Fibroblast of lung (primary cell): ENCODE results near the gene CRAMP1. TPM values are rescaled to one million over a fixed set of nuclear protein-coding genes. Genes with fewer than 3 reads are reported as not detected.

Experiments used
- DNase-seq, 2 donors: peaks; one replicate each; pipeline versions ENCODE4 v3.0.0 to v3.0.0-alpha.2; 2010; ENCODE audit warnings: low read depth in 2 of 2
- H2AFZ ChIP-seq: 2 replicates; pipeline ENCODE4 v1.5.1; 2012; ENCODE audit warnings: low read length, control low read depth, inconsistent platforms
- H3K27ac ChIP-seq: 2 replicates; pipeline ENCODE4 v1.5.1; 2011; ENCODE audit warnings: low read length, control low read depth; ENCODE audit not compliant: insufficient read depth
- H3K27me3 ChIP-seq: 2 replicates; pipeline ENCODE4 v1.5.1; 2011; ENCODE audit warnings: mild to moderate bottlenecking, low read length; ENCODE audit not compliant: control insufficient read depth, insufficient read depth
- H3K36me3 ChIP-seq: 2 replicates; pipeline ENCODE4 v1.5.1; 2011; ENCODE audit warnings: low read length; ENCODE audit not compliant: control insufficient read depth, insufficient read depth
- H3K4me1 ChIP-seq: 2 replicates; pipeline ENCODE4 v1.5.1; 2011; ENCODE audit warnings: low read length; ENCODE audit not compliant: control insufficient read depth, insufficient read depth; ENCODE audit errors: extremely low read depth
- H3K4me2 ChIP-seq: 2 replicates; pipeline ENCODE4 v1.5.1; 2011; ENCODE audit warnings: low read length, control low read depth; ENCODE audit not compliant: insufficient read depth; ENCODE audit errors: extremely low read depth
- H3K4me3 ChIP-seq, 4 experiments: fragments of 200-600 bp in 1 of 4; sonication (generic) in 1 of 4; replicated peaks in 1 of 4; 2 replicates each; pipeline ENCODE4 v1.5.1; 2011 to 2016; ENCODE audit warnings: low read length in 4 of 4, low read depth in 3 of 4, mild to moderate bottlenecking in 3 of 4, control low read depth in 2 of 4, inconsistent platforms in 1 of 4, mixed read lengths in 1 of 4; ENCODE audit not compliant: insufficient read depth in 1 of 4; ENCODE audit errors: control extremely low read depth in 1 of 4
- H3K79me2 ChIP-seq: 2 replicates; pipeline ENCODE4 v1.5.1; 2012; ENCODE audit warnings: mild to moderate bottlenecking, low read length, inconsistent platforms; ENCODE audit not compliant: control insufficient read depth, insufficient read depth
- H3K9ac ChIP-seq: 2 replicates; pipeline ENCODE4 v1.5.1; 2011; ENCODE audit warnings: mild to moderate bottlenecking, low read length, control low read depth; ENCODE audit not compliant: insufficient read depth
- H3K9me3 ChIP-seq: 2 replicates; pipeline ENCODE4 v1.5.1; 2012; ENCODE audit warnings: low read depth, low read length; ENCODE audit not compliant: control insufficient read depth, insufficient read depth
- H4K20me1 ChIP-seq: 2 replicates; pipeline ENCODE4 v1.5.1; 2011; ENCODE audit warnings: low read length; ENCODE audit not compliant: control insufficient read depth, insufficient read depth; ENCODE audit errors: extremely low read depth
- EZH2 ChIP-seq: IDR thresholded peaks from 2 replicates; pipeline ENCODE4 v1.5.1; 2012; ENCODE audit warnings: low read length, control low read depth, mild to moderate bottlenecking; ENCODE audit errors: missing control alignments
- polyA plus RNA-seq, 2 donors: library from polyadenylated mRNA; depleted of rRNA in 1 of 2; stranded (reverse) in 1 of 2; unstranded in 1 of 2; fragments of >200 nt; gene quantifications; 2 replicates each; pipeline ENCODE4 v1.2.1, GENCODE V29; 2011 to 2012; ENCODE audit warnings: missing spikeins in 1 of 2
- total RNA-seq: library from RNA; depleted of rRNA; stranded (reverse); fragments of >200 nt; gene quantifications from 2 replicates; pipeline ENCODE4 v1.2.1, GENCODE V29; 2014
- TF ChIP-seq, protein P1 (sequence below), 2 donors: IDR thresholded peaks in 1 of 2; conservative IDR thresholded peaks in 1 of 2; 1 replicate in 1 of 2; 2 replicates in 1 of 2; pipeline ENCODE4 v1.5.1; 2011 to 2012; ENCODE audit warnings: low read length in 2 of 2, control low read depth in 1 of 2, inconsistent platforms in 1 of 2, low read depth in 1 of 2, mild to moderate bottlenecking in 1 of 2

The CRAMP1 gene
- total and polyA plus RNA-seq, 2 donors (not counting 1 experiment from before 2014, with no cell fraction given): 6.2 to 7.8 TPM

DNA sequence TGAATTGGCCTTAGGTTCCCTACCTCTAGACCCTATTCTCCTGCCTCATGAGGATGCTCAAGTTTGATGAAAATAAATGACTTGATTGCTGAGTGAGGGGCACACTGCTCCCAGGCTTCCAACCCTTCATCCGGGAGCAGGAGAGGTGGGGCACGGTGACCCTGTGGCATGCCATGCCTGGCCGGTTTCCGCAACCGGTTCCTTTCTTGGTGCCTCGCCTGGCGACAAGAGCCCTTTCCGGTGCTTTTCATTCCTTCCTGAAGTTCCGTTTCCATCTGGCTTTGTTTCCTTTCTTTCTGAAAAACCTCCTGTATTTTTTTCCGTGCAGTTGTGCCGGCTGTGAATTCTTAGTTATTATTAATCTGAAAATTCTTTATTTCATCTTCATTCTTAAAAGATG is 27.7 kb downstream of the CRAMP1 start:
- no peaks in the 10 kb centered on the region for H3K4me1 ChIP-seq
- H4K20me1 ChIP-seq: no peaks in the 10 kb centered on the region
- H3K27ac ChIP-seq: no peak overlapping the region
- H3K4me3 ChIP-seq: no peak overlapping the region
- TF ChIP-seq, protein P1, sequence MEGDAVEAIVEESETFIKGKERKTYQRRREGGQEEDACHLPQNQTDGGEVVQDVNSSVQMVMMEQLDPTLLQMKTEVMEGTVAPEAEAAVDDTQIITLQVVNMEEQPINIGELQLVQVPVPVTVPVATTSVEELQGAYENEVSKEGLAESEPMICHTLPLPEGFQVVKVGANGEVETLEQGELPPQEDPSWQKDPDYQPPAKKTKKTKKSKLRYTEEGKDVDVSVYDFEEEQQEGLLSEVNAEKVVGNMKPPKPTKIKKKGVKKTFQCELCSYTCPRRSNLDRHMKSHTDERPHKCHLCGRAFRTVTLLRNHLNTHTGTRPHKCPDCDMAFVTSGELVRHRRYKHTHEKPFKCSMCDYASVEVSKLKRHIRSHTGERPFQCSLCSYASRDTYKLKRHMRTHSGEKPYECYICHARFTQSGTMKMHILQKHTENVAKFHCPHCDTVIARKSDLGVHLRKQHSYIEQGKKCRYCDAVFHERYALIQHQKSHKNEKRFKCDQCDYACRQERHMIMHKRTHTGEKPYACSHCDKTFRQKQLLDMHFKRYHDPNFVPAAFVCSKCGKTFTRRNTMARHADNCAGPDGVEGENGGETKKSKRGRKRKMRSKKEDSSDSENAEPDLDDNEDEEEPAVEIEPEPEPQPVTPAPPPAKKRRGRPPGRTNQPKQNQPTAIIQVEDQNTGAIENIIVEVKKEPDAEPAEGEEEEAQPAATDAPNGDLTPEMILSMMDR (conservative IDR thresholded peaks at IDR 0.05 in 1 of 2, IDR thresholded peaks at IDR 0.05 in 1 of 2; ENCODE audit: low read depth in 1 of 2, low read length in 2 of 2): no peak
- TF ChIP-seq EZH2: no peak
- no peaks in the 10 kb centered on the region for H3K9me3 ChIP-seq
- no peak overlapping the region for H3K4me2 ChIP-seq
- no peak overlapping the region for H2AFZ ChIP-seq
- peaks cover 4% of the 10 kb centered on the region for H3K79me2 ChIP-seq
- H3K9ac ChIP-seq: no peak overlapping the region
- no peaks in the 10 kb centered on the region for H3K27me3 ChIP-seq
- no peak for DNase-seq
- H3K36me3 ChIP-seq: peaks cover 22% of the 10 kb centered on the region

DNA sequence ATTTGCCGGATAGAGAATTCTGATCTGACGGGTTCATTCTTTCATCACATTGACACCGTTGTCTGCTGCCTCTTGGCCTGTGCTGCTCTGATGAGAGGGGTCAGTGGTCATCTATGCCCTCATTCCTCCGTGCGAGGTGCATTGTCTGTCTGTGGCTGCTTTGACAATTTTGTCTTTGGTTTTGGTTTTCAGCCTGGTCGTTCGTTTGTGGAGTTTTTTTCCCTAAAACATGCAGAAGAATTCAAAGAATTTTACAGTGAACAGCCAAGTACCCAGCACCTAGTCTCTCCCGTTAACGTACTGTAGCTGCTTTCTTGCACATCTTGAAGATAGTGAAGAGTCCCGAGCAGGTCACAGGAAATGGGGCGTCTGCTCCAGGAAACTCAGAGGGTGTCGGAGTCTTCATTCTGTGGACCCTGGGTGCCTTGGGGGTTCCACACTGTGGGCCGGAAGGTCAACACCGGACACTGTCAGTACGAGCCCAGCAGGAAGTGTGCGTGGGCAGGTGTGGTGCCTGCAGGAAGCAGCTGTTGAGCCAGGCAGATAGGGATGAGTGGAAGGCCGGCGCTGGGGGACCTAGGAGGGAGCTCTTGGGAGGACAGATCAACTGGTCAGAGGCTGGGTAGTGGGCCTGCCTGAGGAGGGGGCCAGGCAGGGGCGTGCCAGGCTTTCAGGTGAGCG is 28.2 kb downstream of the CRAMP1 start:
- no peak overlapping the region for H2AFZ ChIP-seq
- H3K4me2 ChIP-seq: no peak overlapping the region

DNA sequence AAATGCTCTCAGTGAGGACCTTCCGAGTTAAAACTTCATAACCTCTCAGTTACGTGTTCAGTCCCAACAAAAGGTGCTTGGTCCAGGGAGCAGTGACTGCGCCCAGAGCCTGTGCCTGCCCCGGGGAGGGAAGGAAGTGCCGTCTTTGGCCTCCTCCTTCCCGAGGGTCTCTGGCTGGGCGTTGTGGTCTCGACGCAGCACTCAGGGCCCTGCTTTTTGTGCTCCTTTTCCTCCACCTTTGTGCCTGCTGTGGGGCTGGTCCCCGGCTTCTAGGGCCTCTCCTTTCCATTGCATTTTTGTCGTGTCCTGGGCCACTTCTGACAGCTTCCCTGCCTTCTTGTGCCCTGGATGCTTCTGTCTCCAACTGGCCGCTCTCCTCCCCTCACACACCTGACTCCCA is 29.1 kb downstream of the CRAMP1 start:
- no peak for TF ChIP-seq EZH2
- TF ChIP-seq, protein P1 (conservative IDR thresholded peaks at IDR 0.05 in 1 of 2, IDR thresholded peaks at IDR 0.05 in 1 of 2; ENCODE audit: low read depth in 1 of 2, low read length in 2 of 2): no peak
- no peak overlapping the region for H3K4me2 ChIP-seq
- no peaks in the 10 kb centered on the region for H3K9me3 ChIP-seq
- DNase-seq: no peak
- no peak overlapping the region for H2AFZ ChIP-seq
- H3K27me3 ChIP-seq: no peaks in the 10 kb centered on the region
- no peaks in the 10 kb centered on the region for H3K79me2 ChIP-seq
- peaks cover 3% of the 10 kb centered on the region for H3K4me1 ChIP-seq
- H4K20me1 ChIP-seq: no peaks in the 10 kb centered on the region
- H3K4me3 ChIP-seq: no peak overlapping the region
- H3K27ac ChIP-seq: no peak overlapping the region
- H3K36me3 ChIP-seq: peaks cover 24% of the 10 kb centered on the region
- no peak overlapping the region for H3K9ac ChIP-seq

More for the DNA sequence above, 28.2 kb downstream of the CRAMP1 start:
- TF ChIP-seq, protein P1 (conservative IDR thresholded peaks at IDR 0.05 in 1 of 2, IDR thresholded peaks at IDR 0.05 in 1 of 2; ENCODE audit: low read depth in 1 of 2, low read length in 2 of 2): no peak
- no peak for TF ChIP-seq EZH2
- DNase-seq: no peak
- H3K36me3 ChIP-seq: peaks cover 20% of the 10 kb centered on the region
- H3K9me3 ChIP-seq: no peaks in the 10 kb centered on the region
- no peaks in the 10 kb centered on the region for H4K20me1 ChIP-seq
- H3K4me1 ChIP-seq: no peaks in the 10 kb centered on the region
- H3K4me3 ChIP-seq: no peak overlapping the region
- H3K9ac ChIP-seq: no peak overlapping the region
- H3K79me2 ChIP-seq: peaks cover under 1% of the 10 kb centered on the region
- H3K27me3 ChIP-seq: no peaks in the 10 kb centered on the region
- H3K27ac ChIP-seq: no peak overlapping the region
